GM12801 (cell line): ENCODE data around the gene NT5E.

Experiments used
- CTCF ChIP-seq: IDR thresholded peaks from one replicate; pipeline ENCODE4 v1.5.1; 2011; ENCODE audit warnings: control low read depth; ENCODE audit not compliant: insufficient read length; ENCODE audit errors: extremely low read depth

NT5E gene

GRCh38 chr6:85460921-85461797 is 11.3 kb downstream of the NT5E start:
- TF ChIP-seq CTCF = no peak

- no peak for TF ChIP-seq CTCF
These were observed 11.9 kb downstream of the NT5E start for GRCh38 chr6:85461798-85462170.

GRCh38 chr6:85462673-85463072 is 12.8 kb downstream of the NT5E start:
- no peak for TF ChIP-seq CTCF

DNA sequence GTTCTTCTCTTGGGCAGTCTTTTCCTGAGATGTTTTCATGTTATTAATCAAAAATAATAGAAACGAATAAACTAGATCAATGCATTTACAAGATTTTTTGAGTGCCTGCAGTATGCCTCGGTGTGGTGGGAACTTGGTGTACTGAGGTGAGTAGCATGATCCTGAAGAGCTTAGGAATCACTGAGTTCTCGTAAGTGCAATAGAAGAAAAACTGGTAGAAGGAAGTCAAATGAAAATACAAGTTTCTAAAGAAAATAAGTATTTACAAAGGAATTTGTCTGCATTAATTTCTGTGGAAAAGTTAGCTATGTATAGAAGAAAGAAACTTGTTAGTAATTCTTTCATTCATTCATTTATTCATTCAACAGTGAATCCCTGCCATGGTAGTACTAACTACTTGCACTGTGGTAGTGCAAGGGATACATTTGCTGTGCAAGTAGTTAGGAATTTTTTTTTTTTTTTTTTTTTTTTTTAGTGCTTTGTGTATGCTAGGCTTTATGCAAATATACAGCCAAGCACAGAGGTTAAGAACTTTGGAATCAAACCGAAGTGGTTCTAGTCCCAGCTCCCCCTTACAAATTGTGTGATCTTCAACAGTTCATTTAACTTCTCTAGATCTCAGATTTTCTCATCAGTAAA is 13.9 kb downstream of the NT5E start:
- TF ChIP-seq CTCF = no peak

DNA sequence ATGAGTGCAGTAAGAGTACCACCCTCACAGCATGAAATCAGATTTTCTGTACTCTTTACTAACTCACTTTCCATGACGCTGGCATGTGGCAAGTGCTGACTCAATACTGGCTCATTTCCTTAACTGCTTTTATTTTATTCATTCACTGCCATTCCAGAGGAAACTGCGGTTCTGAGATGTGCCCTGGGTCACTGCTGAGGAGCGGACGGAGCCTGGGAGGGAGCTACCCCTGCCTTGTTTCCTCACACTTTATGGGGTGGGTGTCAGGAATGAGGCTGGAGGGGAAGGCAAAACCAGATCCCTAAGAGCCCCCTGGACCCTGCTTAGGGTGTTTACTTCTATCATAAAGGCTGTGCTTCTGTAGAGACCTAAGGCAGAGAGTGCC is 14.4 kb downstream of the NT5E start:
- TF ChIP-seq CTCF = no peak

- TF ChIP-seq CTCF = no peak
These were observed 14.9 kb downstream of the NT5E start for GRCh38 chr6:85464722-85465150.

- TF ChIP-seq CTCF = no peak
These were observed 15.9 kb downstream of the NT5E start for GRCh38 chr6:85465762-85466161.
